T-helper 1 cell treated with Interleukin-12 subunit alpha and Interleukin-12 subunit beta and Interleukin-4 antibody, amounts not matched to agents 30 ng/mL and 1 ng/mL, for 36 hours (primary cell): ENCODE results near the gene CCDC87. TPM values are rescaled to one million over a fixed set of nuclear protein-coding genes. Genes with fewer than 3 reads are reported as not detected.
"Not testable (repeated sequence)": the region's sequence is repeated elsewhere in the genome, so short reads cannot be mapped to it uniquely, and the experiment has no call there.

Source experiments
- intact Hi-C: fragments of 100-400 bp; cut with micrococcal nuclease; formaldehyde crosslinking; loops from one replicate; pipeline ENCODE4 v1.15.1; 2024
- total RNA-seq: library from RNA; stranded (reverse); gene quantifications from 2 replicates; pipeline ENCODE4 v1.2.3, GENCODE V29; 2022

CCDC87 gene
- total RNA-seq, 1 donor from 2014 or later = 0.15 TPM

DNA sequence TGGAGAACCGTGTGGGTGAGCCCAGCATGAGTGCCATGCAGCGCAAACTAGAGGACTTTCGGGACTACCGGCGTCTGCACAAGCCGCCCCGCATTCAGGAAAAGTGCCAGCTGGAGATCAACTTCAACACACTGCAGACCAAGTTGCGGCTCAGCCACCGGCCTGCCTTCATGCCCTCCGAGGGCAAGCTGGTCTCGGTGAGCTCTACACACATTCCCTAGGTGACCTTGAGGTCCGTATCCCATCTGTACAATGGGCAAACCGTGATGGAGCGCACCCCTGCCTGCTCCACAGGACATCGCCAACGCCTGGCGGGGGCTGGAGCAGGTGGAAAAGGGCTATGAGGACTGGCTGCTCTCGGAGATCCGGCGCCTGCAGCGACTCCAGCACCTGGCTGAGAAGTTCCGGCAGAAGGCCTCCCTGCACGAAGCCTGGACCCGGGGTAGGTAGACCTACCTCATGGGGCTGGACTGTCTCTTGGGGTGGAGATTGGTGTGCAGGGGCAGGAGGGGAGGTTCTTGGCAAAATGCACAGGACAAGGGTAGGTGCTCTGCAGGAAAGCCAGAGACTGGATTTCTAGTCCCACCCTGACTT, 35.0 kb downstream of the CCDC87 start:
- intact Hi-C loops = no loop called here

DNA sequence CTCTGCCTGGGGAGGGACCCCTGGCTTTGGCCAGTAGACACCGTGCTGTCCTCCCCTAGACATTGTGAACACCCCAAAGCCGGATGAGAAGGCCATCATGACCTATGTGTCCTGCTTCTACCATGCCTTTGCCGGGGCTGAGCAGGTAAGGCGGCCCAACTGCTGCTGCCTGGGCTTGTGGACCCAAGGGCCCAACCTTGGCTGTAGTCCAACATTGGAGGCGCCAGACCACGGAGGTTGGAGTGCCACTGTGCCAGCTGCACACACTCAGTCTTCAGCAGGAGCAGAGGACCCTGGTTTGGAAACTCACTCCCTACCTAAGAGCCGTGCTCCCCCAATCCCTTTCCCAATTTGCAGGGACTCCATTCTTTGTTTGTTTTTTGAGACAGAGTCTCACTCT, 36.8 kb downstream of the CCDC87 start:
- intact Hi-C loops = no loop called here

GRCh38 chr11:66555416-66555815, 37.4 kb downstream of the CCDC87 start:
- intact Hi-C loops = no loop called here

DNA sequence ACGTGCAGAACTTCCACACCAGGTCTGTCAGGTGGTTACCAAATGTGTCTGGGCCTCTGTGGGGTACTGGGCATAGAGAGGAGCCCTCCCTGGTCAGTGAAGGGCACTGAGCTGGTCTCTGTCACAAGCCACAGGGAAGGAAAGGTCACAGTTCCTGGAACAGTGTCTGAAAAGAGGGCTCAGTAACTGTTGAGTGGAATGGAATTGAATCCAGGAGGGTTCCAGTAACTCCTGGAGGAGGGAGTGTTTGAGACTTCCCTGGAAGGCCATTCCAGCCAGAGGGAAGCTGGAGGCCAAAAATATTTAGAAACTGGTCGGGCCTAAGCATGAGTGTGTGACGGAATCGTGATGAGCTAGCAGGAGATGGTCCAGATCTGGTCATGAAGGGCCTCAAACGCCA, 38.3 kb downstream of the CCDC87 start:
- intact Hi-C loops = no loop called here

DNA sequence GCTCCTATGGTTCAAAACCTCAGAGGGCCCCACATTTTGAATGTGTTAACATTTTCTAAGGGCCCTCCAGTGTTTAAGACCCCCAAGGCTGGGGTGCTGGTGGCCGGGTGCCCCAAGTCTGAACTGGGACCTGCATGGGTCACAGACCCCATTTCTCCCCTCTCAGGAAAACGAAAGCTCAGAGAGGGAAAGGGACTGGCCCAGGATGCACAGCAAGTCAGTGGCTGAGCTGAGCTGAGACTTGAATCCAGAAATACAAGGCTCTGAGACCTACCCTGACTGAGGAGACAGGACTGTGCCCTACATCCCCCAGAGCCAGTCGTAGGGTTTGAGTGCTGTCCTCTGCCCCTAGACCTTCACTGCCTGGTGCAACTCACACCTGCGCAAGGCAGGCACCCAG, 42.0 kb downstream of the CCDC87 start:
- intact Hi-C loops = no loop called here

DNA sequence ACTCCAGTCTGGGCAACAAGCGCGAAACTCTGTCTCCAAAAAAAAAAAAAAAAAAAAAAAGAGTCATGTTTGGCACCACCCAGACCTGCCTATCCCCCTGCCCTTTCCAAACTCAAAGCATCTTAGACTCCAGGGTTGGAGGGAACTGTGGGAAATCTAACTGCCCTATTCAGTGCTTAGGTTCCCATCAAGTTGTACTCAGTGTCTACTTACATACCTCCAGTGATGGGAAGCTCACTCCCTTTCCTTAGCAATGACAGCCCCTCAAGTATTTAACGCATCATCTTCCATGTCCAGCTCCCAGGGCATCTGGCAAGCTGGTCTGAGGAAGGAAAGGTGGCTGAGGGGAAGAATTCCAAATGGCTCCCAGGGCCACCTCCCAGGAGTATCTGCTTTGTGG, 43.2 kb downstream of the CCDC87 start:
- intact Hi-C loops = no loop called here

DNA sequence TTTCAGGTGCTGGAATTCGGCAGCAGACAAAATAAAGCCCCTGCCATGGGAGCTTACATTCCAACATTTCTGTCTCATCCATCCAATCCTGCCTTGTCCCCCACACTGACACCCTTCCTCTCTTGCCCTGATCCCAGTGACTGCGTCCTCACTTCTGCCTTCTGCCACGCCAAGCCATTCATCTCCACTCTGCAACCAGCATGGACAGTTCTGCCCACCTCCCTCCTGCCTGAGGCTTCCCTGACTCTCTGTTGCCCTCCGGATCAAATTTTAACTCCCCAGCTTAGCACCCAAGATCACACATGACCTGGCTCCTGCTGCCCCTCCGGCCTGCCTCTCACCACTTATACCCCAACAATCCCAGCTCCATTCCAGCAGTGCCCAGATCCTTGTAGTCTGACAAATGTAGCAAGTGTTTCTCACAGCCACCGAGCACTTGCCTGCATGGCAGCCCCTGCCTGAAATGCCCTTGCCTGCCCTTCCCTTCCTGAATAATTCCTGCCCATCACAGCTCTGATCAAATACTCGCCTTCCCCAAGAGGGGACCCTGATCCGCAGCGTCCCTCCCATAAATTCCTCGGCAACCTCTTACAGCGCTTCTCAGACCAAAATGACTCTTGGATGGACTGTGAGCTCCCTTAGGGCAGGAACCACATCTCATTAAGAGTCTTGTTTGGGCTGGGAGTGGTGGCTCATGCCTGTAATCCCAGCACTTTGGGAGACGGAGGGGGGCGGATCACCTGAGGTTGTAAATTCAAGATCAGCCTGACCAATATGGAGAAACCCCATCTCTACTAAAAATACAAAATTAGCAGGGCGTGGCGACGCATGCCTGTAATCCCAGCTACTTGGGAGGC, 43.9 kb downstream of the CCDC87 start:
- intact Hi-C loops = no loop called here

GRCh38 chr11:66548041-66548440, 44.8 kb downstream of the CCDC87 start:
- intact Hi-C loops = no loop called here

DNA sequence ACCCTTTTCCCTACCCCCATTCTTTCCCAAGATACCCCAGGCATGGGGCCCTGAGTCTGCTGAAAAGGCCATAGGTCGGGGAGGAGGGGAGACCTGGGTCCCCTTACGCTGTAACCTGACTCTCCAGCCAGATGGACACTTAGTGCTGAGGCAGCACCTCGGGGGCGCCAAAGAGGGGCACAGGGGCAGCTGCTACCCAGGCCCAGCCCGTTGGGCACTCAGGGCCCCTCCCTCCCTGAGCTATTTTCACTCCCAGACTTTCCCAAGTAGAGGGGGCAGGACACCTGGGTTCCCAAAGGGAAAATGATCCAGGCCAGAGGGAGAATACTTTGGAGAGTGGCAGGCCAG, 45.2 kb downstream of the CCDC87 start:
- intact Hi-C loops = loop anchor here (2.0 kb wide), 1 partner anchor 69 kb away; the partner anchor contains the start of gene RBM14

DNA sequence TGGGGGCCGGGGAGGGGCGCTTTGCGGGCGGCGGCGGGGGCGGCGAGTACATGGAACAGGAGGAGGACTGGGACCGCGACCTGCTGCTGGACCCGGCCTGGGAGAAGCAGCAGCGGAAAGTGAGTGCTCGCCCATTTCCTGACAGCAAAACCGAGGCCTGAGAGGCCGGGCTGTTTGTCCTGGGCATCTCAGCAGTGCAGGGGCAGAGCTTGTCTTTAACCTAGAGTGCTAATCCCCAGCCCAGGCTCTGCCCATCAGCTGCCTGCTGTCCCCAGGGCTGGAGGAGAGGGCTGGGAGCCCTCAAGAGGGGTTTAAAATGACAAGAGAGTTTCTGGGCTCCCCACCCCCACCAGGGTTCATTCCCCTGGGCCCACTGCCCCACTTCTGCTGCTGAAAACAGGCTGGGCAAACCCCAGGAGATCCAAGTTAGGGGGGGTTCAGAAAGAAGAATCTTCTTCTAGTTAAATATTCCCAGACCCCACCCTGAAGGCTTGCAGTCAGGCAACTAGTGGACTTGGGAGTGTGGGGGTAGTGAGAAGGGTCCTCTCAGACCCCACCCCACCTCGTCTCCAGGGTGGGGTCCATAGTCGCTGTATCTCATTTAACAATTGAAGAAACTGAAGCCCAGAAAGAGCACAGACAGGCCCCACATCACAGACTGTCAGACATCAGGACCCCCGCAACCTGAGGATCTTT, 45.7 kb downstream of the CCDC87 start:
- intact Hi-C loops = loop anchor here (1.0 to 2.0 kb wide), 12 partner anchors 12 to 258 kb away; partner anchors contain the start of genes BBS1, CCDC87, CCS and DPP3

- intact Hi-C loops = loop anchor here (1.0 to 2.0 kb wide), 12 partner anchors 13 to 257 kb away; partner anchors contain the start of genes BBS1, CCDC87, CCS and DPP3
Measured at GRCh38 chr11:66546368-66546965, 46.4 kb downstream of the CCDC87 start, which contains the start of gene ACTN3. Gene ACTN3 (plus strand): TSS chr11:66546903. CDS start chr11:66546938, 35 bp downstream.

- intact Hi-C loops = loop anchor here (1.0 to 2.0 kb wide), 12 partner anchors 13 to 257 kb away; partner anchors contain the start of genes BBS1, CCDC87, CCS and DPP3
Measured at GRCh38 chr11:66545701-66546367, 47.0 kb downstream of the CCDC87 start, which contains the start of gene ZDHHC24. Gene ZDHHC24 (minus strand): TSS chr11:66546048. CDS start chr11:66546003, 45 bp downstream.

DNA sequence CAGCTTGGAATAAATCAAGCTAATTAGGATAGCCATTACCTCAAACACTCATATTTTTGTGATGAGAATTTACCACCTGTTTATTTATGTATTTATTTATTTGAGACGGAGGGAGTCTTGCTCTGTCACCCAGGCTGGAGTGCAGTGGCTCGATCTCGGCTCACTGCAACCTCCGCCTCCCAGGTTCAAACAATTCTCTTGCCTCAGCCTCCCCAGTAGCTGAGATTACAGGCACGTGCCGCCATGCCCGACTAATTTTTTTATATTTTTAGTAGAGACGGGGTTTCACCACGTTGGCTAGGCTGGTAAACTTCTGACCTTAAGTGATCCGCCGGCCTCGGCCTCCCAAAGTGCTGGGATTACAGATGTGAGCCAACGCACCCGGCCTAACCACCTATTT, 47.9 kb downstream of the CCDC87 start:
- intact Hi-C loops = not testable (repeated sequence)

- intact Hi-C loops = no loop called here
Measured at GRCh38 chr11:66543263-66544107, 49.4 kb downstream of the CCDC87 start.

GRCh38 chr11:66542362-66542761, 50.5 kb downstream of the CCDC87 start:
- intact Hi-C loops = no loop called here

GRCh38 chr11:66541892-66542291, 51.0 kb downstream of the CCDC87 start:
- intact Hi-C loops = no loop called here

- intact Hi-C loops = not testable (repeated sequence)
Measured at GRCh38 chr11:66540598-66540997, 52.3 kb downstream of the CCDC87 start.
